Ovary (tissue), 3 donors: ENCODE measurements around the gene POLR3E.

ENCODE experiments used
- EP300 ChIP-seq: sonication (generic); formaldehyde crosslinking; IDR thresholded peaks from one replicate; pipeline ENCODE4 v1.6.1; 2017; ENCODE audit warnings: antibody characterized with exemption
- POLR2A ChIP-seq: fragments of 450-650 bp; IDR thresholded peaks from one replicate; pipeline ENCODE4 v1.6.1; 2017; ENCODE audit warnings: antibody characterized with exemption, mild to moderate bottlenecking, moderate library complexity
- TF ChIP-seq, protein P1 (sequence below), 3 donors: fragments of 450-650 bp in 2 of 3; fragments of 200-600 bp in 1 of 3; IDR thresholded peaks; one replicate each; pipeline versions ENCODE4 v1.5.1 to v1.8.0; 2016 to 2022; ENCODE audit warnings: antibody characterized with exemption in 3 of 3, mild to moderate bottlenecking in 1 of 3
- donor health status: DM: no; HTN: no; CAD: no.

DNA sequence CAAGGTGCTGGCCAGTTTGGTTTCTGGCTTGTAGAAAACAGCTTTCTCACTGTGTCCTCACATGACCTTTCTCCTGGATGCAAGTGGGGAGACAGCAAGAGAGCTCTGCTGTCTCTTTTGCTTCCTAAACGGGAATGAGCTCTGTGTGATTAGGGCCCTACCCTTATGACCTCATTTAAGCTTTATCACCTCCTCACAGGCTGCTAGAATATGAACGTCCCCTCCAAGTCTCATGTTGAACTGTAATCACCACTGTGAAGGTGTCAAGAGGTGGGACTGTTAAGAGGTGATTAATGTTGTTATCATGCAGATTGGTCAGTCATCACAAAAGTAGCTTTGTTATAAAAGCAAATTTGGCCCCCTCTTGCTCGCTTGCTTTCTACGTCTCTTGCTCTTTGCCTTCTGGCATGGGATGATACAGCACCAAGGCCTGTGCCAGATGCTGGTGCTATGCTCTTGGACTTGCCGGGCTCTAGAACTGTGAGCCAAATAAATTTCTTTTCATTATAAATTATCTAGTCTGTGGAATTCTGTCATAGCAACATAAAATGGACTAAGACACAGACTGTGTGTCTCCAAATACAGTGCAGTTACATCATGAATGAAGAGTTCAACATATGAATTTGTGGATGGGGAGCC, 14.8 kb upstream of the POLR3E start:
- TF ChIP-seq, protein P1, sequence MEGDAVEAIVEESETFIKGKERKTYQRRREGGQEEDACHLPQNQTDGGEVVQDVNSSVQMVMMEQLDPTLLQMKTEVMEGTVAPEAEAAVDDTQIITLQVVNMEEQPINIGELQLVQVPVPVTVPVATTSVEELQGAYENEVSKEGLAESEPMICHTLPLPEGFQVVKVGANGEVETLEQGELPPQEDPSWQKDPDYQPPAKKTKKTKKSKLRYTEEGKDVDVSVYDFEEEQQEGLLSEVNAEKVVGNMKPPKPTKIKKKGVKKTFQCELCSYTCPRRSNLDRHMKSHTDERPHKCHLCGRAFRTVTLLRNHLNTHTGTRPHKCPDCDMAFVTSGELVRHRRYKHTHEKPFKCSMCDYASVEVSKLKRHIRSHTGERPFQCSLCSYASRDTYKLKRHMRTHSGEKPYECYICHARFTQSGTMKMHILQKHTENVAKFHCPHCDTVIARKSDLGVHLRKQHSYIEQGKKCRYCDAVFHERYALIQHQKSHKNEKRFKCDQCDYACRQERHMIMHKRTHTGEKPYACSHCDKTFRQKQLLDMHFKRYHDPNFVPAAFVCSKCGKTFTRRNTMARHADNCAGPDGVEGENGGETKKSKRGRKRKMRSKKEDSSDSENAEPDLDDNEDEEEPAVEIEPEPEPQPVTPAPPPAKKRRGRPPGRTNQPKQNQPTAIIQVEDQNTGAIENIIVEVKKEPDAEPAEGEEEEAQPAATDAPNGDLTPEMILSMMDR (IDR thresholded peaks at IDR 0.05): no peak
- TF ChIP-seq EP300 (no peak), POLR2A (no peak)
